Inflammatory macrophage treated with lipopolysaccharide for 4 hours (primary cell): Measurements from ENCODE around the gene MPZ.
A peak's percentile ranks its signal among the peaks of the same experiment; 100 is the strongest.
"Not testable (repeated sequence)": the region's sequence is repeated elsewhere in the genome, so short reads cannot be mapped to it uniquely, and the experiment has no call there.

Source experiments
- DNase-seq: peaks from one replicate; pipeline ENCODE4 v3.0.0-alpha.2; 2020

MPZ gene

DNA sequence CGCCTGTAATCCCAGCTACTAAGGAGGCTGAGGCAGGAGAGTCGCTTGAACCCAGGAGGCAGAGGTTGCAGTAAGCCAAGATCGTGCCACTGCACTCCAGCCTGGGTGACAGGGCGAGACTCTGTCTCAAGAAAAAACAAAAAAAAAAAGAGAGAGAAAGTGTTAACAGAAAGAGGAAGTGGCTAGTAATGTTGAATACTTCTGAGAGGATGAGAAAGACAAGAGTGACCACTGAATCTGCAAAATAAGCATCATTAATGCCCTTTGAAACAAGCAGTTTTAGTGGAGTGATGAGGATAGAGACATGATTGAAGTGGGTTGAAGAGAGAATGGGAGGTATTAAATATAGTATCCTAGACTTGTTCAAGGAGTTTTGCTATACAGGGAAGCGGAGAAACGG is 11.7 kb downstream of the MPZ start:
- DNase-seq = peak; percentile 75

DNA sequence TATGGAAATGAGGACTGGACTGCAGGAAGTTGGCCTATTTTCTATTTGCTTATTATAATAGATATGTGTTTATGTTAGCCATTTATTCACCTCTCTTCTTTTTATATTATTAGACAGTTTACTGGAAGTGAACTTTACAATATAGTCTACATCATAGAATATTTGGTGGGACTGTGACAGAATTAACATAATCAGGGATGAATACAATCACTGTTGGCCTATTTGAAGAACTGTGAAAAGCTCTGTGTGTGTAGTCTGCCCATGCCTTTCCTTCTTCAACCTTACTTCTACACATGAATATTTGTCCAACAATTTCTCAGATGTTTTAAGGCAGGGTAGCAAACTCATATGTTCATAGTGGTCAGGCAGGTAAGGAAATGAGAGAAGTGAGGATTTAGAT is 12.4 kb downstream of the MPZ start:
- DNase-seq = no peak

DNA sequence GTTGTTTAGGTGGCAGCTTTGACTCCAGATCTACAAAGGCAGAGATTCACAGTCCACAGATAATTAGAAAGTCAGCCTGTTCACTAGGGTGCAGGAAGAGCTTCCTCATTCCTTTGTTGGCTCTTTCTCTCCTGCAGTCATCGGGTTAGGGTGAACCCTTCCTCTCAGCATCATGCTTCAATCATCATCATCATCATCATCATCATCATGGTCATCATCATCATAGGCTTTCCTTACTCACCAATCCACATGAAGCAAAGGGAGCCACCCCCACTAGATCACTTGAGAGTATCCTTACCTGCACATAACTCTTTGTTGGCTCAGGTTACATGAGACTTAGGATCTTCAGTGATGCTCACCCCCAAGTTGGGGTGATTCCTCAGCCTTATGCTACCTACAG is 19.0 kb downstream of the MPZ start:
- DNase-seq = no peak

DNA sequence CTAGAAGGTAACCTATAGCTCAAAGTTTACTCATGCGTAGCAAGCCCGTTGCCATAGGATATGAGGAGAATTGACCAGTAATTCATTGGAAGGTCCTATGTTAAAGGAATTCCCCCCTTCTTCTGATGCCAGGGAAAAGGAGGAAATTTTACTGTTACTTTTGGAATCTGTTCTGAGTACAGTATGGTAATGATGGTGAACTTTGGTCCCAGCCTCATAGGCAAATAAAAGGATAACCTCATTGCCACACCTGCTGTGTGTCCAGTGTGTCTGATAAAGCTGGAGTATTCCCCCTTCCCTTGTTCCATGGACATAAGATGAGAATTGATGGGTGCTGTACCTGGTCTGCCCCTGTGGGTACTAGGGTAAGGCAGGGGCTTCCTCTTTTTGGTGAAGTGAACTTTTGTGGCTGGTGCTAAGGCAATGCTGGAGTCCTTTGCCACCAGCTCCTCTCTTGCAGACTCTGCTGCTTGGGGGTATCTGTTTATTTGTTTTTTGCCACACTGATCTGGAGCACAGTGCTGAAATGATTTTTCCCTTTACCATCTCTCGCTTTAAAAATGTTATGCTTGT is 22.2 kb downstream of the MPZ start:
- DNase-seq = no peak

DNA sequence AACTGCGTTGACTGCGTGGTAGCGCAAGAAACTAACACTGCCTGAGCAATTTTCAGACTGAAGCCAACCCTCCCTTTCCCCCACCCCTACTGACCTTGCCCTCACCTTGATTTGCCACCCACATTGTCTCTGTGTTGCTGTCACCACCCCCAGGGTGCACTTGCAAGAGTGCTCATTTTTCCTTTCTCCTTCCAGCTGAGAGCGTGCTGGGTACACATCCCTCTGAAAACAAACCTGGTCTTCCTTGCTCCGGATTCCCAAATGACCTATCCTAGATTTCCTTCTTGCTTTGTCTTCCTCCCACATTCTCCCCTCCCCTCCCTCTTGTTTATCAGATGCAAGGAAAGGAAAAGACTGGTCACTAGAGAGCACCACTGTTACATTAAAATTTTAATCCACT is 24.2 kb downstream of the MPZ start:
- no peak for DNase-seq

DNA sequence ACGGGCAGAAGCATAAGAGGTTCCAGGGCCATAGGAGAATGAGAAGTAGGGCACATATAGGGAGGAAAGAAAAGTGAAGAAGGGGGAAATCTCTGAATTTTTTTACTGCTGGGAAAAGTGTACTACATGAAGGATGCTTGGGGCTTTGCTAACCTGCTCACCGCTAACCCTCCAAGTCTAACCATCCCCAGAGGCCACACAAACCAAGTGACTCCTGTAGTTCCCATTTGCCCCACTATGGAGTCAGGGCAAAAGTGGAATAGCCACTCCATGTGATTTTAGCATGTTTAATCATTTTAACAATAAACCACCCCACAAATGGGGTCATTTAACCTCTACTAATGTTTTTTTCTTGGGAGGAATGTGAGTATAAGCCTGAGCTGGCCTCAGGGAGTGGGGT is 24.7 kb downstream of the MPZ start:
- no peak for DNase-seq

DNA sequence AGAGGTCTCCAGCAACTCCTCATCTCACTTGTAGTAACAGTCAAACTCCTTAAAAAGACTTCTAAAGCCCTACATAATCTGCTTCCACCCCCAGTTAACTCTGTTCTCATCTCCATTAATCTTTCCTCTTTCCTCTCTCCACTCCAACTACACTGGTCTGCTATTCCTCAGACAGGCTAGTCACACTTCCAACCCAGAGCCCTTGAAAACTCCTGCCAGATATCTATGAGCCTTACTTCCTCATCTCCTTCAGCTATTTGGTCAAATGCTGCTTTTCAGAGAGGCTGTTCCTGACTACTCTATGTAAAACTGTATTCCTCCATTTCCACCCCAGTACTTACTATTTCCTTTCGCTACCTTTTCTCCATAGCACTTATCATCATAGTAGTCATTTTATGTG is 26.8 kb downstream of the MPZ start:
- no peak for DNase-seq

DNA sequence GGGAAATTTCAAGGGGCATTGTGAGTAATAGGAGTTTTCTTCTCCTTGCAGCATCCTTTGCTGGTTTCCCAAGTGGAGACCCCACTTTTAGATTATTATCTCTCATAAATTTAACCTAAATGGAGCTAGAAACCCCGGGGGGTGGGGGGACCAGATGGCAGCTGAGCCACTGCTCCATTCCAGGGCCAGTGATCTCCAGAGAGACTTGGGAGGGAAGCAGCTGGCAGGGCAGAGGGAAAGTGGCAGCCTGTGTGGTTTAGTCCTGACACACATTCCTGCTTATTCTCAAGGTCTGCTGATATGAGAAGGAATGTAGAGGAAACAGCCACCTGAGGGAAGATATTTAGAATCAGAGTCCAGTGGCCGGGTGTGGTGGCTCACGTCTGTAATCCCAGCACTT is 34.9 kb downstream of the MPZ start:
- no peak for DNase-seq

DNA sequence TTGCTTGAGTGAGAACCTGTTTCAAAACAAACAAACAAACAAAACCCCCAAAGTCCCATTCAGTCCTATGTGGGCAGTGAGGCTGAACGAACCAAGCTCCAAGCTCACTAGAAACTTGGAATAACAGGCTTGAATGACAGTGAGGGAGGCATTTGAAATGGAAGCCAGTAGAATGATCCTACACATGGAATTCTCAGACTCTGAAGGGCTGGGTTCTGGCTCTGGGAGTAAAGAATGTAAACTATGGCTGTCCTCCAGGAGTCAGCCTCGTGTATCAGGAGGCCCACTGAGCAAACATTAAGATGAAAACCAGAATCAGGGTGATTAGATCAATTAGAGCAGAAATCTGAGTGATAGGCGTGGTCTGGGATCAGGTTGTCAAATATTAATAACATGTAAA is 36.4 kb downstream of the MPZ start:
- DNase-seq = no peak

DNA sequence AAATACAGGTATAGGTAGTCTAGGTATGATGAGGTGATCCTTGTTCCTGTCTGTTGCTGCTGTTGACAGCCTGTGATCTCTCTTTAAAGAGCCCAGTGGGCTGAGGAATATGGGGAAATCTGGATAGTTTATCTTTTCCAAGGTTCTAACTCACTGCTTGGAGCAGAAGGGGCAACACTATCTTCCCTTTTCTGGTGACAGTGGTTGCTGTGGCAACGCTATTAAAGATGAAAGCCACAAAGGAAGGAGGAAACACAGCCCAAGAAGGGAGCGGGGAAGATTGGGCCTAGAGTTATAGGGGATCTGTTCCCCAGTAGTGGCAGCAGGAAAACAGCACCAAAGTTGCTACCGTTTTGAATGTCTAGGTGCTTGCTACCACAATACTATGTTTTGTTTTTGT is 42.4 kb downstream of the MPZ start:
- peak; percentile 41 for DNase-seq

DNA sequence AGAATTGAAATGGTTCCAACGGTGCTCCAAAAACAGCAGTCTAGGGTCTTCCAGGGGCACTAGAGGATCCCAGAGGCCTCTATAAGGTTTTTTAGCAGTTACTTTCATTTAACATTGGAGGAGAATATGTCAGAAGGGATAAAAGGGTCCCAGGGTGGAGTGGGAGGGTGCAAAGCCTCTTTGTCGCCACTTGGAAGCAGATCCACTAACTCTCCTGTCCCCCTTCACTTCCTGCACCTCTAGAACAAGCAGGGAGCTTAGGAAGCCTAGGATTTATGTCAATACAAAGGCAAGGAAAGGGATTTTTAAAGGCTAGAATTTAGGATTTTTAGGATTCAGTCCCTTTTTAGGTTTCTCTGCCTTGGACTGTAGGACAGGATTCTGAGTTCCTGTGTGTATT is 42.9 kb downstream of the MPZ start:
- DNase-seq = no peak

DNA sequence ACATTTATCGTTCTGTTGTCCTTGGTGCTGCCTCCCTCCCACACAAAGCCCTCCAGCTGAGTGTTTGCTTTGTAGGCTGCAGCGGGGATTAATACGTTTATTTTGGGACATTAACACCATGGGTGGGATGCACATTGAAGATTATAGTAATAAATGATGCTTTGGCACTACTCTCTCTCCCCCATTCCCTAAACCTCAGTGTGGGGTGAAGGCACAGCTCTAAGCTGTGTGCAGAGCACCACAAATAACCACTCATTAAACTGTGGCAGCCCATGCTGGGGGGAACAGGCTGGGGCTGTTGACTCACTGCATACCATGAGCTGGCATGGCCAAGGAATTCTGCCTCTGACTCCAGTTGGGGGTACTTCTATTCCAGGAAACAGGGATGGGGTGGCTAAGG is 43.6 kb downstream of the MPZ start:
- no peak for DNase-seq

DNA sequence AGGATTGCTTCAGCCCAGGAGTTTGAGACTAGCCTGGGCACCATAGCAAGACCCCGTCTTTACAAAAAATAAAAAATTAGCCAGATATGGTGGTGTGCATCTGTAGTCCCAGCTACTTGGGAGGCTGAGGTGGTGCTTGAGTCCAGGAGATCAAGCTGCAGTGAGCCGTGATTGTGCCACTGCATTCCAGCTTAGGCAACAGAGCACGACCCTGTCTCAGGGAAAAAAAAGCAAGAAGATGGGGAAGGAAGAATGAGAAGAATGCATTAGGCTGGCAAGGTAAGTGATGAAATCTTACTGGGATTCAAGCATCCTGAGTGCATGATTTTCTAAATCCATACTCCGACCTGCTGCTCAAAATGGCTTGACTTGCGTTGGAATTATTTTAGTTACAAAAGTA is 44.5 kb downstream of the MPZ start:
- no peak for DNase-seq

DNA sequence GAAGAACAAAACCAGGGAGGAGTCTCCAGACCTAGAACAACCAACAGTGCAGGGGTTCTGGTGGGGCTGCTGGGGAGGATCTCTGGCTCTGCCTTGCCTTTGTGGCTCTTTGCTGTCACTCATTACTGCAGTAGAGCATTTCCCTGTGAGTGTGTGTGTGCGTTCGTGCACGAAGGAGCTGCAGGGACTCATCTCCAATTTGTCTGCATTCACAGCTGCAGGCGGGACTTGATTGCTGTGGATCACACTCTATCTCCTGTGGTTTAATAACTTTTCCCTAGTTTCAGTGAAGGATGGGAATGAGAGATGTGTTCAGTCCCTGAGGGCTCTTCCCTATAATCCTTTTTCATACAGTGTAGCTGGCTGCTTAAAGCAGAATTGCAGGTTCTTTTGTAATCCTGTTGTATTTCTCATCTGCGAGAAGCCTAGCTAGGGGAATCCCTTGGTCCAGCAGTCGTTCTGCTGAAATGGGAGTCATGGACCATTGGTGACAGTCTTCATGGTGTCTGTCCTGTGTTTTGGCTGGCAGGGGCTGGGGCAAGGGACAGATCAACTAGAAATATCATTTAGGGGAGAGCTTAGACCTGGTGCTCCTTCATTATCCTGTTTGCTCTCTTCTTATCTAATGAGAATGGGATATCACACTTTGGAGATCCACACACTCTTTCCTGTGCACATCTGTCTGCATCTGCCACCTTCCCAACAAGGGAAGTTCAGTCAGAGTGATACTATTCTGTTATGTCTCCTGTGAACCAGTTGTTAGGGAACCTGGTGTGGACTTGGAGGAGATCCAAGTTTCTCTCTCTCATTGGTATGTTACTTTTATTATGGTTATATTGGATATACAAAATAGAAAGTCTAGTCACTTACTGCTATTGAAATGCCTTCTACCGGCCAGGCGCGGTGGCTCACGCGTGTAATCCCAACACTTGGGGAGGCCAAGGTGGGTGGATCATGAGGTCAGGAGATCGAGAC is 48.2 kb downstream of the MPZ start:
- peak; percentile 12 for DNase-seq

DNA sequence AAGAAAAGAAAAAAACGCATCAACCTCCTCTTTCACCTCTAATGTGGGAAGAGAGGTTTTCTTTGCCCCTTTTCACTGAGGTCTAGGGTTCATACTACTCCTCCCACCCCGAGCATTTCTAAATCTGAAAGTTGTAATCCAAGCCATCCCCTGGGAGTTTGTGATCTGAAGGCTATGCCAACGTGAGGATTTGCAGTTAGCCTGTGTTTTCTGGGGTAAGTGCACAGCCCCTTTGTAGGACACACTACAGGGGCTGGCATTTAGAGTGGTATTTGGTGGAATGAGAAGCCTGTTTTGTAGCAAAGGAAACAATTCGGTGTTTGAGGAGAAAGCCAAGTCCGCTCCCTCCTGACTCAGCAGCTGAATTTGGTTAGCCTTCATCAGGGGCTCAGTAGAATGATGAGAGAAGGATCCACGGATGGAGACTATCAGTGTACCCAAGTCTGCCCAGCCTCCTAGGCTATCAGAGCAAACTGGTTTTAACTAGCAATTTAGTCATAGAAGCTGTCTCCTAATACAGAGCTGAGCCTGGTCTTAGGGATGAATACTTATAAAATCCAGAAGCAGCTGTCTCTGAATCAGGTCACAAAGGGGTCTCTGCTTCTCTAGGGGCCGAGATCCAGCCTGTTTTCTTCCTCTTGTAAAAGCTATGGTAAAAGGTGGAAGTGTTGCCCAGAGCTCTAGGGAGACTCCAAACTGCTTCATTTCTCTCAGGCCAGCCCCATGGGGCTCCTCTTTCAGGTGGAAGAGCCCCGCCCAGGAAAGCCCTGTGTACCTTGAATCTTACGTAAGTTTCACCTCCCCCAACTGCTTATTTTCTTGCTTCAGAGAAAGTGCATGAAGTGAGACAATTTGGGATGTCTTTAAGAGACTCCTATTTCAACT is 49.1 kb downstream of the MPZ start:
- DNase-seq = no peak

DNA sequence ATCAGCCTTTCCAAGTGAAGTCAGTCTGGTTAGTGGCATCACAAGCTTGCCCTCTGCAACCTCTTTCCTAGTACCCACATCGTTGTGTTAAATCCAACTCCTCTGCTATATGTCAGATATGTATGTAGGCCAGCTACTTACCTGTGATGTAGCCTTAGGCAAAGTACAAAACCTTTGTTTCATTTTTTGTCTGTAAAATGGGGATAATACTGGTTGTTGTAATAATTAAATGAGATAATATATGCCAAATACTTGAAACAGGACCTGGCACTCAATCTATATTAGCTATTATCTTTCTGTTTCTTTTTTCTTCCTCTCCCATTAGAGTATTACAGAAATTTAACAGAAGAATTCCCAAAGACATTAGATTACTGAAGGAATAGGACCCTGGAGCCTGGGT is 50.0 kb downstream of the MPZ start:
- DNase-seq = no peak

DNA sequence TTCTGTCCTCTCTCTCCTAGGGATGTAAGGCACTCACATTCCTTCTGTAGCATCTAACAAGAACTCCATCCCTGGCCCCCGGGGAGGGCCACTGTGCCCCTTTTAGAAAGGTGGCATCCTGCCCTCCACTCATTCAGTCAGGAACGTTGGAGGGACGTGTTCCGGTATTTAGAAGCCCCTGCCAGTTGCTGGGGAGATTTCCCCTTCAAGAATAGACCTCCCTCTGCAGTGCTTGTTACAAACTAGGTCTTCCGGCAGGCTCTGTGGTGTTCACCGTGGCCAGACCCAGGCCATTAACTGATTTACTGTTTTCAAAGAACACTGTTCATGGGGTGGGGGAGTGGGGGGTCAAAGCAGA is 50.4 kb downstream of the MPZ start:
- no peak for DNase-seq

DNA sequence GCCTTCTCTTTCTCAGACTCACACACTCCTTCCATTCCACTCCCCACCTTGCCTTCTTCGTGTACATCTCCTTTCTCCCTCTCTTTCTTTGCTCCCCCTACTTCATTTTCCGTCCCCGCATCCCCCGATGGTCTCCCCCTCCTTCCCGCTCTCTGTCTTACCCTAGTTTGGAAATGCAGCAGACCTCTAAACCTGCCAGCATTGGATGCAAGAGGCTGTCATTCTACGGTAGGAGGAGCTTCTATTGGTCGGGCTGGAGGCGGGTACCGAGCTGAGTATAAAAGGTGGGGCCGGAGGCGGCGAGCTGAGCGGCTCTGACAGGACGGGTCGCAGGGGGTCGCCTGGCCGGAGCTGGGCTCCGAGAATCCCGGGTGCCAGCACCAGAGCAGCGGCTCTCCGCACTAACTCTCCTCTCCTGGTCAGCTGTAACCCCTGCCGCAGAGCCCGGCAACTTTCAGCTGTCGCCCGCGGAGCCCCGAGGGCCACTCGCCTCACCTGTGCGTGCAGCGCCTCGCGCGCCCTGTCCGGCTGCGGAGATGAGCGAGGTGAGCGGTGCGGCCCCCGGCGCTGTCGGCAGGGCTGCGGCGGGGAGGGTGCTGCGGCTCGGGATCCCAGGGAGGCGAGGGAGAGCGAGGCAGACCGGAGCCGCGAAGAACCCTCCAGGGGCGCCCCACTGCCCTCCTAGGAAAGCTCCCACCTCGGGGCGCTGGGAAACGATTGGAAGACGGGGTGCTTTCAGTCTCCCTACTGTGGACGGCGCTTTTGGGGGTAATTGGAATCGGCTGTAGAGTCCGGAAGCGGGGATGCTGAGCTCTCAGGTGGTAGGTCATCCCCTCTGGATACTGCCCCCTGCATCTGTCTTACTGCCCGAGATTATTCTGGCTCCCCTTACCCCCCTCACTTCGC is 51.1 kb downstream of the MPZ start, which contains the start of gene PCP4L1:
TSS of gene PCP4L1 (plus strand) at position 307 of the 906 bp plus-strand sequence. CDS start at position 537, 230 bp downstream.
- DNase-seq = peak; percentile 49

DNA sequence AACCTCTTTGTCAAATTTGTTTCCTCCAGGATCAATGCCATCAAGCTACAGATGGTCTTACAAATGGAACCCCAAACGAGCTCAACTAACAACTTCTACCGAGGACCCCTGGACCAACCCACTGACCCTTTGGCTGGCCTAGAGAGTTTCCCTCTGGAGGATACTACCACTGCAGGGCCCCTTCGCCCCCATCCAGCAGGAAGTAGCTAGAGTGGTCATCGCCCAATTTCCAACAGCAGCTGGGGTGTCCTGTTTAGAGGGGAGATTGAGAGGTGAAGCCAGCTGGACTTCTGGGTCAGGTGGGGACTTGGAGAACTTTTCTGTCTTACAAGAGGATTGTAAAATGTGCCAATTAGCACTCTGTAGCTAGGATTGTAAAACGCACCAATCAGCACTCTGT is 52.7 kb downstream of the MPZ start:
- DNase-seq = not testable (repeated sequence)

DNA sequence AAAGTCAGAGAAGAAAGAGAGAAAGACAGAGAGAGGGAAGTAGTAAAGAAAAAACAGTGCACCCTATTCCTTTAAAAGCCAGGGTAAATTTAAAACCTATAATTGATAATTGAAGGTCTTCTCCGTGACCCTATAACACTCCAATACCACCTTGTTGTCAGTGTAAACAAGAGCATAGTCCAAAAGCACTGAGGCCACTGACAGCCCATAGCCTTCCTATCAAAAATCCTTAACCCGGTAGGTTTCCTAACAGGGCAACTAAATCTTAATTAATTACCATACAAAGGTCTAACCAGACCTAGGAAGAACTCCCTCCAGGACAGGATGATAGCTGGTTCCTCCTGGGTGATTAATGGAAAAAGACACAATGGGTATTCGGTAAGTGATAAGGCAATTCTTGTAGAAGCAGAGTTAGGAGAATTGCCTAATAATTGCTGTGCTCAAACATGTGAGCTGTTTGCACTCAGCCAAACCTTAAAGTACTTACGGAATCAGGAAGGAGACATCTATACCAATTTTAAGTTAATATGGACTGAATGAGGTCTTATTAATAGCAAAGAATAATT is 53.7 kb downstream of the MPZ start:
- DNase-seq = not testable (repeated sequence)

DNA sequence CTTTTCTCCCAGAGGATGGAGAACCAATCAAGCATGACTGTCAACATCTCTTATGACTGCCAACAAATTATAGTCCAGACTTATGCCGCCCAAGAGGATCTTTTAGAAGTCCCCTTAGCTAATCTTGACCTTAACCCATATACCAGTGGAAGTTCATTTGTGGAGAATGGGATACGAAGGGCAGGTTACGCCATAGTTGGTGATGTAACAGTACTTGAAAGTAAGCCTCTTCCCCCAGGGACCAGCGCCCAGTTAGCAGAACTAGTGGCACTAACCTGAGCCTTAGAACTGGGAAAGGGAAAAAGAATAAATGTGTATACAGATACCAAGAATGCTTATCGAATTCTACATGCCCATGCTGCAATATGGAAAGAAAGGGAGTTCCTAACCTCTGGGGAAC is 54.5 kb downstream of the MPZ start:
- peak; percentile 18 for DNase-seq
